ENCODE measurements around the gene TSPAN18.

Gene TSPAN18

GRCh38 chr11:44817207-44817949 lies 90.6 kb downstream of the TSPAN18 start:
- in situ Hi-C loops (cut with MboI; ENCODE audit: low sequenced_read_pairs, unreplicated experiment): no loop called here
- no peak for TF ChIP-seq CTCF (IDR thresholded peaks at IDR 0.05; ENCODE audit: borderline replicate concordance, control extremely low read depth, extremely low read depth, insufficient read depth, missing control alignments)
- no peak for DNase-seq (ENCODE audit: low spot score)

GRCh38 chr11:44818110-44818509 lies 91.3 kb downstream of the TSPAN18 start:
- no peak for TF ChIP-seq CTCF (IDR thresholded peaks at IDR 0.05; ENCODE audit: borderline replicate concordance, control extremely low read depth, extremely low read depth, insufficient read depth, missing control alignments)
- no peak for DNase-seq (ENCODE audit: low spot score)
- in situ Hi-C loops (cut with MboI; ENCODE audit: low sequenced_read_pairs, unreplicated experiment): no loop called here

GRCh38 chr11:44819346-44819745 lies 92.6 kb downstream of the TSPAN18 start:
- TF ChIP-seq CTCF (IDR thresholded peaks at IDR 0.05; ENCODE audit: borderline replicate concordance, control extremely low read depth, extremely low read depth, insufficient read depth, missing control alignments): no peak
- DNase-seq (ENCODE audit: low spot score): no peak
- in situ Hi-C loops (cut with MboI; ENCODE audit: low sequenced_read_pairs, unreplicated experiment): no loop called here

GRCh38 chr11:44822369-44822768 lies 95.6 kb downstream of the TSPAN18 start:
- in situ Hi-C loops (cut with MboI; ENCODE audit: low sequenced_read_pairs, unreplicated experiment): no loop called here
- DNase-seq (ENCODE audit: low spot score): no peak
- TF ChIP-seq CTCF (IDR thresholded peaks at IDR 0.05; ENCODE audit: borderline replicate concordance, control extremely low read depth, extremely low read depth, insufficient read depth, missing control alignments): no peak

- no peak for TF ChIP-seq CTCF (IDR thresholded peaks at IDR 0.05; ENCODE audit: borderline replicate concordance, control extremely low read depth, extremely low read depth, insufficient read depth, missing control alignments)
- DNase-seq (ENCODE audit: low spot score): no peak
- in situ Hi-C loops (cut with MboI; ENCODE audit: low sequenced_read_pairs, unreplicated experiment): no loop called here
These were observed 96.2 kb downstream of the TSPAN18 start for GRCh38 chr11:44823006-44823405.

GRCh38 chr11:44823868-44824267 lies 97.1 kb downstream of the TSPAN18 start:
- no peak for TF ChIP-seq CTCF (IDR thresholded peaks at IDR 0.05; ENCODE audit: borderline replicate concordance, control extremely low read depth, extremely low read depth, insufficient read depth, missing control alignments)
- in situ Hi-C loops (cut with MboI; ENCODE audit: low sequenced_read_pairs, unreplicated experiment): no loop called here
- DNase-seq (ENCODE audit: low spot score): no peak

All from GM13976 (cell line).